ENCODE results near the gene RIC3. TPM values are rescaled to one million over a fixed set of nuclear protein-coding genes. Genes with fewer than 3 reads are reported as not detected.

Gene RIC3
- total RNA-seq, 1 donor, result 27.5 TPM

GRCh38 chr11:8156877-8157276 is 11.9 kb downstream of the RIC3 start:
- Histone ChIP-seq H3K4me1 (ENCODE audit: insufficient read depth, low read length) (no peaks in the 10 kb centered on the region), H3K27me3 (ENCODE audit: insufficient read depth, low read length) (no peaks in the 10 kb centered on the region), H3K9me3 (ENCODE audit: low read depth, low read length) (no peaks in the 10 kb centered on the region), H3K4me3 (ENCODE audit: low read length) (no peak overlapping the region)

GRCh38 chr11:8149726-8150125 is 19.1 kb downstream of the RIC3 start:
- Histone ChIP-seq H3K9me3 (ENCODE audit: low read depth, low read length) (no peaks in the 10 kb centered on the region), H3K4me1 (ENCODE audit: insufficient read depth, low read length) (no peaks in the 10 kb centered on the region), H3K4me3 (ENCODE audit: low read length) (no peak overlapping the region), H3K27me3 (ENCODE audit: insufficient read depth, low read length) (no peaks in the 10 kb centered on the region)

GRCh38 chr11:8138526-8138925 is 30.3 kb downstream of the RIC3 start:
- no peak overlapping the region for H3K4me3 ChIP-seq (ENCODE audit: low read length)
- no peaks in the 10 kb centered on the region for H3K27me3 ChIP-seq (ENCODE audit: insufficient read depth, low read length)
- no peaks in the 10 kb centered on the region for H3K4me1 ChIP-seq (ENCODE audit: insufficient read depth, low read length)
- no peaks in the 10 kb centered on the region for H3K9me3 ChIP-seq (ENCODE audit: low read depth, low read length)

- H3K27me3 ChIP-seq (ENCODE audit: insufficient read depth, low read length), result no peaks in the 10 kb centered on the region
- H3K9me3 ChIP-seq (ENCODE audit: low read depth, low read length), result no peaks in the 10 kb centered on the region
- no peaks in the 10 kb centered on the region for H3K4me1 ChIP-seq (ENCODE audit: insufficient read depth, low read length)
- H3K4me3 ChIP-seq (ENCODE audit: low read length), result no peak overlapping the region
Observed at GRCh38 chr11:8127447-8127846, 41.4 kb downstream of the RIC3 start.

- Histone ChIP-seq H3K9me3 (ENCODE audit: low read depth, low read length) (no peaks in the 10 kb centered on the region), H3K4me3 (ENCODE audit: low read length) (no peak overlapping the region), H3K27me3 (ENCODE audit: insufficient read depth, low read length) (no peaks in the 10 kb centered on the region), H3K4me1 (ENCODE audit: insufficient read depth, low read length) (no peaks in the 10 kb centered on the region)
Observed at GRCh38 chr11:8126649-8127289, 42.1 kb downstream of the RIC3 start.

GRCh38 chr11:8122173-8122764 is 46.6 kb downstream of the RIC3 start:
- Histone ChIP-seq H3K9me3 (ENCODE audit: low read depth, low read length) (no peaks in the 10 kb centered on the region), H3K4me3 (ENCODE audit: low read length) (no peak overlapping the region), H3K4me1 (ENCODE audit: insufficient read depth, low read length) (no peaks in the 10 kb centered on the region), H3K27me3 (ENCODE audit: insufficient read depth, low read length) (no peaks in the 10 kb centered on the region)

- Histone ChIP-seq H3K9me3 (ENCODE audit: low read depth, low read length) (peaks cover 4% of the 10 kb centered on the region), H3K27me3 (ENCODE audit: insufficient read depth, low read length) (no peaks in the 10 kb centered on the region), H3K4me3 (ENCODE audit: low read length) (no peak overlapping the region), H3K4me1 (ENCODE audit: insufficient read depth, low read length) (no peaks in the 10 kb centered on the region)
Observed at GRCh38 chr11:8111636-8112035, 57.2 kb downstream of the RIC3 start.

- Histone ChIP-seq H3K4me1 (ENCODE audit: insufficient read depth, low read length) (no peaks in the 10 kb centered on the region), H3K27me3 (ENCODE audit: insufficient read depth, low read length) (no peaks in the 10 kb centered on the region), H3K9me3 (ENCODE audit: low read depth, low read length) (peaks cover 4% of the 10 kb centered on the region), H3K4me3 (ENCODE audit: low read length) (no peak overlapping the region)
Observed at GRCh38 chr11:8110396-8110795, 58.4 kb downstream of the RIC3 start.

- Histone ChIP-seq H3K9me3 (ENCODE audit: low read depth, low read length) (peaks cover under 1% of the 10 kb centered on the region), H3K27me3 (ENCODE audit: insufficient read depth, low read length) (no peaks in the 10 kb centered on the region), H3K4me3 (ENCODE audit: low read length) (no peak overlapping the region), H3K4me1 (ENCODE audit: insufficient read depth, low read length) (no peaks in the 10 kb centered on the region)
Observed at GRCh38 chr11:8109675-8110074, 59.1 kb downstream of the RIC3 start.

GRCh38 chr11:8108421-8108820 is 60.4 kb downstream of the RIC3 start:
- no peaks in the 10 kb centered on the region for H3K4me1 ChIP-seq (ENCODE audit: insufficient read depth, low read length)
- no peak overlapping the region for H3K4me3 ChIP-seq (ENCODE audit: low read length)
- H3K9me3 ChIP-seq (ENCODE audit: low read depth, low read length), result no peaks in the 10 kb centered on the region
- no peaks in the 10 kb centered on the region for H3K27me3 ChIP-seq (ENCODE audit: insufficient read depth, low read length)

- Histone ChIP-seq H3K9me3 (ENCODE audit: low read depth, low read length) (no peaks in the 10 kb centered on the region), H3K4me3 (ENCODE audit: low read length) (no peak overlapping the region), H3K4me1 (ENCODE audit: insufficient read depth, low read length) (no peaks in the 10 kb centered on the region), H3K27me3 (ENCODE audit: insufficient read depth, low read length) (no peaks in the 10 kb centered on the region)
Observed at GRCh38 chr11:8107642-8108041, 61.2 kb downstream of the RIC3 start.

- no peak overlapping the region for H3K4me3 ChIP-seq (ENCODE audit: low read length)
- no peaks in the 10 kb centered on the region for H3K27me3 ChIP-seq (ENCODE audit: insufficient read depth, low read length)
- no peaks in the 10 kb centered on the region for H3K4me1 ChIP-seq (ENCODE audit: insufficient read depth, low read length)
- no peaks in the 10 kb centered on the region for H3K9me3 ChIP-seq (ENCODE audit: low read depth, low read length)
Observed at GRCh38 chr11:8106679-8107078, 62.1 kb downstream of the RIC3 start.

GRCh38 chr11:8105666-8106065 is 63.2 kb downstream of the RIC3 start:
- Histone ChIP-seq H3K4me1 (ENCODE audit: insufficient read depth, low read length) (no peaks in the 10 kb centered on the region), H3K27me3 (ENCODE audit: insufficient read depth, low read length) (no peaks in the 10 kb centered on the region), H3K4me3 (ENCODE audit: low read length) (no peak overlapping the region), H3K9me3 (ENCODE audit: low read depth, low read length) (no peaks in the 10 kb centered on the region)

- Histone ChIP-seq H3K9me3 (ENCODE audit: low read depth, low read length) (no peaks in the 10 kb centered on the region), H3K4me1 (ENCODE audit: insufficient read depth, low read length) (no peaks in the 10 kb centered on the region), H3K4me3 (ENCODE audit: low read length) (no peak overlapping the region), H3K27me3 (ENCODE audit: insufficient read depth, low read length) (no peaks in the 10 kb centered on the region)
Observed at GRCh38 chr11:8105133-8105532, 63.7 kb downstream of the RIC3 start.

GRCh38 chr11:8103909-8104308 is 64.9 kb downstream of the RIC3 start:
- H3K4me3 ChIP-seq (ENCODE audit: low read length), result no peak overlapping the region
- H3K27me3 ChIP-seq (ENCODE audit: insufficient read depth, low read length), result no peaks in the 10 kb centered on the region
- H3K4me1 ChIP-seq (ENCODE audit: insufficient read depth, low read length), result no peaks in the 10 kb centered on the region
- H3K9me3 ChIP-seq (ENCODE audit: low read depth, low read length), result no peaks in the 10 kb centered on the region

- Histone ChIP-seq H3K9me3 (ENCODE audit: low read depth, low read length) (no peaks in the 10 kb centered on the region), H3K4me3 (ENCODE audit: low read length) (no peak overlapping the region), H3K4me1 (ENCODE audit: insufficient read depth, low read length) (no peaks in the 10 kb centered on the region), H3K27me3 (ENCODE audit: insufficient read depth, low read length) (no peaks in the 10 kb centered on the region)
Observed at GRCh38 chr11:8102965-8103364, 65.9 kb downstream of the RIC3 start.
